H9 (cell line): ENCODE results near the gene FAM53C. TPM values are rescaled to one million over a fixed set of nuclear protein-coding genes. Genes with fewer than 3 reads are reported as not detected.

ENCODE experiments used
- DNase-seq: peaks from one replicate; pipeline ENCODE4 v3.0.0-alpha.2; 2017
- H2AFZ ChIP-seq: one replicate; pipeline ENCODE4 v1.6.1; 2013; ENCODE audit warnings: mild to moderate bottlenecking, low read length, control low read depth, moderate library complexity
- H2AK5ac ChIP-seq: 2 replicates; pipeline ENCODE4 v1.6.1; 2013; ENCODE audit warnings: low read length, control low read depth, mixed read lengths; ENCODE audit not compliant: insufficient read length
- H2BK120ac ChIP-seq: one replicate; pipeline ENCODE4 v1.6.1; 2013; ENCODE audit warnings: low read depth, mild to moderate bottlenecking, low read length, control low read depth, inconsistent platforms; ENCODE audit not compliant: poor library complexity, severe bottlenecking
- H2BK12ac ChIP-seq: 2 replicates; pipeline ENCODE4 v1.6.1; 2013; ENCODE audit warnings: low read length, control low read depth, mixed read lengths, low read depth; ENCODE audit not compliant: insufficient read length
- H2BK15ac ChIP-seq: 2 replicates; pipeline ENCODE4 v1.6.1; 2013; ENCODE audit warnings: low read depth, low read length, control low read depth
- H2BK20ac ChIP-seq: one replicate; pipeline ENCODE4 v1.6.1; 2013; ENCODE audit warnings: low read depth, mild to moderate bottlenecking, low read length, control low read depth, inconsistent platforms; ENCODE audit not compliant: poor library complexity, severe bottlenecking
- H2BK5ac ChIP-seq: 2 replicates; pipeline ENCODE4 v1.6.1; 2013; ENCODE audit warnings: low read length, control low read depth, mixed read lengths; ENCODE audit not compliant: insufficient read length
- H3K14ac ChIP-seq: 2 replicates; pipeline ENCODE4 v1.6.1; 2013; ENCODE audit warnings: low read length, control low read depth; ENCODE audit not compliant: insufficient read depth
- H3K18ac ChIP-seq: 2 replicates; pipeline ENCODE4 v1.6.1; 2013; ENCODE audit warnings: low read depth, mild to moderate bottlenecking, mixed read lengths, low read length, control low read depth; ENCODE audit not compliant: insufficient read length
- H3K23ac ChIP-seq: 2 replicates; pipeline ENCODE4 v1.6.1; 2013; ENCODE audit warnings: low read length, control low read depth, mixed read lengths, low read depth; ENCODE audit not compliant: insufficient read length
- H3K23me2 ChIP-seq: 2 replicates; pipeline ENCODE4 v1.6.1; 2013; ENCODE audit warnings: low read depth, mild to moderate bottlenecking, mixed read lengths, low read length, control low read depth; ENCODE audit not compliant: insufficient read length, poor library complexity, severe bottlenecking
- H3K27ac ChIP-seq: 2 replicates; pipeline ENCODE4 v1.5.1; 2013; ENCODE audit warnings: low read length, control low read depth, mixed read lengths, low read depth; ENCODE audit not compliant: insufficient read length
- H3K27me3 ChIP-seq: 2 replicates; pipeline ENCODE4 v1.6.1; 2013; ENCODE audit warnings: low read length, control low read depth, inconsistent platforms; ENCODE audit not compliant: insufficient read depth
- H3K4ac ChIP-seq: 2 replicates; pipeline ENCODE4 v1.6.1; 2013; ENCODE audit warnings: low read depth, mild to moderate bottlenecking, control low read depth, inconsistent platforms, low read length, moderate library complexity
- H3K4me1 ChIP-seq: 2 replicates; pipeline ENCODE4 v1.6.1; 2013; ENCODE audit warnings: low read length, control low read depth, inconsistent platforms; ENCODE audit not compliant: insufficient read depth
- H3K4me2 ChIP-seq: 2 replicates; pipeline ENCODE4 v1.6.1; 2013; ENCODE audit warnings: low read length, control low read depth, mixed read lengths; ENCODE audit not compliant: insufficient read length, insufficient read depth
- H3K56ac ChIP-seq: 2 replicates; pipeline ENCODE4 v1.6.1; 2013; ENCODE audit warnings: low read depth, mild to moderate bottlenecking, mixed read lengths, low read length, control low read depth; ENCODE audit not compliant: insufficient read length
- H3K79me1 ChIP-seq: 2 replicates; pipeline ENCODE4 v1.6.1; 2013; ENCODE audit warnings: low read depth, mild to moderate bottlenecking, moderate library complexity, low read length, control low read depth, inconsistent platforms; ENCODE audit not compliant: insufficient read depth, poor library complexity, severe bottlenecking
- H3K79me2 ChIP-seq: 2 replicates; pipeline ENCODE4 v1.6.1; 2013; ENCODE audit warnings: low read length, control low read depth, inconsistent platforms; ENCODE audit not compliant: insufficient read depth
- H3K9ac ChIP-seq: 2 replicates; pipeline ENCODE4 v1.6.1; 2013; ENCODE audit warnings: low read length, control low read depth, mixed read lengths; ENCODE audit not compliant: insufficient read length; ENCODE audit errors: extremely low read depth
- H3K9me3 ChIP-seq: one replicate; pipeline ENCODE4 v1.6.1; 2013; ENCODE audit warnings: low read depth, low read length, inconsistent platforms; ENCODE audit not compliant: control insufficient read depth
- H3T11ph ChIP-seq: one replicate; pipeline ENCODE4 v1.6.1; 2013; ENCODE audit warnings: mild to moderate bottlenecking, low read length, control low read depth, inconsistent platforms
- H4K20me1 ChIP-seq: one replicate; pipeline ENCODE4 v1.6.1; 2013; ENCODE audit not compliant: control insufficient read depth, insufficient read length, insufficient read depth
- H4K5ac ChIP-seq: 2 replicates; pipeline ENCODE4 v1.6.1; 2013; ENCODE audit warnings: low read depth, mild to moderate bottlenecking, mixed read lengths, low read length, control low read depth; ENCODE audit not compliant: insufficient read length
- H4K8ac ChIP-seq: replicated peaks from 2 replicates; pipeline ENCODE4 v1.6.1; 2013; ENCODE audit warnings: low read length, control low read depth, mixed read lengths, low read depth; ENCODE audit not compliant: insufficient read length
- H4K91ac ChIP-seq: 2 replicates; pipeline ENCODE4 v1.6.1; 2013; ENCODE audit warnings: low read depth, mild to moderate bottlenecking, moderate library complexity, mixed read lengths, low read length, control low read depth; ENCODE audit not compliant: insufficient read length
- H3K27ac Mint-ChIP-seq, 3 experiments: 2 replicates in 2 of 3; 3 replicates in 1 of 3; pipeline ENCODE4 v1.8.0; 2020 to 2021; ENCODE audit warnings: mixed read lengths in 3 of 3, mild to moderate bottlenecking in 1 of 3, moderate library complexity in 1 of 3
- H3K27me3 Mint-ChIP-seq: 2 replicates; pipeline ENCODE4 v1.8.0; 2021; ENCODE audit warnings: low read depth, mild to moderate bottlenecking, moderate library complexity, mixed read lengths
- H3K36me3 Mint-ChIP-seq, 3 experiments: 2 replicates in 2 of 3; 3 replicates in 1 of 3; pipeline ENCODE4 v1.8.0; 2020 to 2021; ENCODE audit warnings: low read depth in 3 of 3, mixed read lengths in 3 of 3; ENCODE audit not compliant: insufficient read depth in 1 of 3
- H3K4me1 Mint-ChIP-seq, 2 experiments: 2 replicates each; pipeline ENCODE4 v1.8.0; 2020; ENCODE audit warnings: mixed read lengths in 2 of 2
- H3K4me3 Mint-ChIP-seq, 2 experiments: 2 replicates in 1 of 2; 3 replicates in 1 of 2; pipeline ENCODE4 v1.8.0; 2020 to 2021; ENCODE audit warnings: mild to moderate bottlenecking in 2 of 2, mixed read lengths in 2 of 2, moderate library complexity in 1 of 2
- H3K9me3 Mint-ChIP-seq, 2 experiments: 2 replicates in 1 of 2; 3 replicates in 1 of 2; pipeline ENCODE4 v1.8.0; 2020; ENCODE audit warnings: mild to moderate bottlenecking in 2 of 2, mixed read lengths in 2 of 2, moderate library complexity in 1 of 2
- WGBS: extraction: QIAGEN DNeasy Blood & Tissue Kit; methylation state at CpG from one replicate; pipeline ENCODE4 v1.1.7; 2013; ENCODE audit warnings: missing lambda C conversion rate, low lambda C conversion rate, mixed read lengths; ENCODE audit not compliant: insufficient read length; ENCODE audit errors: extremely low coverage; 5-methylcytosine and 5-hydroxymethylcytosine counted together
- total RNA-seq: library from RNA; stranded (reverse); gene quantifications from 2 replicates; pipeline ENCODE4 v1.2.1, GENCODE V29; 2021
- TF ChIP-seq, protein P1 (sequence below): fragments of 200-600 bp; sonication (generic); conservative IDR thresholded peaks from 3 replicates; pipeline ENCODE4 v1.8.0; 2021; ENCODE audit warnings: antibody characterized with exemption, mild to moderate bottlenecking

FAM53C gene
- total RNA-seq, 1 experiment from 2014 or later: 59.6 TPM

DNA sequence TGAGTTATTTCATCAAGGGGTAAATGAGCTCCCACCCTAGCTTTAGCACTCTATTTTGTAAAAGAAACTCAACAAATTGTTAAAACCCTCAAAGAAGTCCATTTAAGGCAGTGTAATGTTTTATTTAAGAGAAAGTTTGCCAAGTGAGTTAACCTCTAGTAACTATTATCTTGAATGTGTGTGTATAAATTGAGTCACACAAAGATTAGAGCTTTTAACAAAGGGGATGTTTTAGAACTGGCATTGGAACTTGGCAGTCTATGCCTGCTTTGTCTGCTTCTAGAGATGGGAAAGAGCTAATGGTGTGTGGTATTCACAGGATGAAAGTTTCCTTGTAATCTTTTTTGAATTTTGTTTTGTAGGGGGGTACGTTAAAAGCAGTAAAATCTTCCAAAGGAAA lies 47.6 kb downstream of the FAM53C start:
- no peak overlapping the region for H2AK5ac ChIP-seq
- no peak overlapping the region for H3T11ph ChIP-seq
- Mint-ChIP-seq H3K27ac (peak overlapping the region in 2 of 3 experiments; percentile 14 to 80; a peak in 2 of 7 replicates), H3K36me3 (peaks cover 24 to 60% (median 58%) of the 10 kb centered on the region in 3 experiments; a peak in 6 of 7 replicates), H3K4me1 (no peaks in the 10 kb centered on the region), H3K27me3 (no peaks in the 10 kb centered on the region), H3K9me3 (no peaks in the 10 kb centered on the region), H3K4me3 (no peak overlapping the region)
- H3K18ac ChIP-seq: no peak overlapping the region
- no peak overlapping the region for H2BK15ac ChIP-seq
- WGBS: no CpG with 5 or more reads among the region's 1 CpG
- H3K14ac ChIP-seq: no peak overlapping the region
- H4K20me1 ChIP-seq: no peaks in the 10 kb centered on the region
- no peak overlapping the region for H2BK5ac ChIP-seq
- no peaks in the 10 kb centered on the region for H3K4me1 ChIP-seq
- no peak overlapping the region for H2AFZ ChIP-seq
- H3K79me1 ChIP-seq: no peaks in the 10 kb centered on the region
- no peaks in the 10 kb centered on the region for H3K23me2 ChIP-seq
- no peaks in the 10 kb centered on the region for H3K79me2 ChIP-seq
- H2BK12ac ChIP-seq: no peak overlapping the region
- no peak overlapping the region for H3K4ac ChIP-seq
- no peak overlapping the region for H3K23ac ChIP-seq
- H3K4me2 ChIP-seq: no peak overlapping the region
- H2BK20ac ChIP-seq: no peak overlapping the region
- no peak overlapping the region for H3K27ac ChIP-seq
- H3K9me3 ChIP-seq: no peaks in the 10 kb centered on the region
- H3K9ac ChIP-seq: no peak overlapping the region
- no peak overlapping the region for H2BK120ac ChIP-seq
- no peak overlapping the region for H4K8ac ChIP-seq
- H4K5ac ChIP-seq: no peak overlapping the region
- DNase-seq: no peak
- TF ChIP-seq, protein P1, sequence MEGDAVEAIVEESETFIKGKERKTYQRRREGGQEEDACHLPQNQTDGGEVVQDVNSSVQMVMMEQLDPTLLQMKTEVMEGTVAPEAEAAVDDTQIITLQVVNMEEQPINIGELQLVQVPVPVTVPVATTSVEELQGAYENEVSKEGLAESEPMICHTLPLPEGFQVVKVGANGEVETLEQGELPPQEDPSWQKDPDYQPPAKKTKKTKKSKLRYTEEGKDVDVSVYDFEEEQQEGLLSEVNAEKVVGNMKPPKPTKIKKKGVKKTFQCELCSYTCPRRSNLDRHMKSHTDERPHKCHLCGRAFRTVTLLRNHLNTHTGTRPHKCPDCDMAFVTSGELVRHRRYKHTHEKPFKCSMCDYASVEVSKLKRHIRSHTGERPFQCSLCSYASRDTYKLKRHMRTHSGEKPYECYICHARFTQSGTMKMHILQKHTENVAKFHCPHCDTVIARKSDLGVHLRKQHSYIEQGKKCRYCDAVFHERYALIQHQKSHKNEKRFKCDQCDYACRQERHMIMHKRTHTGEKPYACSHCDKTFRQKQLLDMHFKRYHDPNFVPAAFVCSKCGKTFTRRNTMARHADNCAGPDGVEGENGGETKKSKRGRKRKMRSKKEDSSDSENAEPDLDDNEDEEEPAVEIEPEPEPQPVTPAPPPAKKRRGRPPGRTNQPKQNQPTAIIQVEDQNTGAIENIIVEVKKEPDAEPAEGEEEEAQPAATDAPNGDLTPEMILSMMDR: no peak
- no peak overlapping the region for H3K56ac ChIP-seq
- H3K27me3 ChIP-seq: no peaks in the 10 kb centered on the region
- no peak overlapping the region for H4K91ac ChIP-seq
